ENCODE data around the gene ARRB1. TPM values are rescaled to one million over a fixed set of nuclear protein-coding genes. Genes with fewer than 3 reads are reported as not detected.
"Not testable (repeated sequence)": the region's sequence is repeated elsewhere in the genome, so short reads cannot be mapped to it uniquely, and the experiment has no call there.

Gene ARRB1
- total RNA-seq, 1 experiment from 2014 or later = 3.6 TPM

GRCh38 chr11:75313513-75314272 is 37.8 kb downstream of the ARRB1 start:
- Histone ChIP-seq H3K9me3 (replicated peaks) (no peaks in the 10 kb centered on the region), H3K4me3 (no peak overlapping the region), H3K4me1 (replicated peaks) (no peaks in the 10 kb centered on the region), H3K27me3 (replicated peaks) (no peaks in the 10 kb centered on the region), H3K36me3 (no peaks in the 10 kb centered on the region), H3K27ac (no peak overlapping the region)
- DNase-seq (ENCODE audit: low read depth in 1 of 2, low spot score in 2 of 2) = no peak

- no peak for DNase-seq (ENCODE audit: low read depth in 1 of 2, low spot score in 2 of 2)
- Histone ChIP-seq H3K4me1 (replicated peaks) (no peaks in the 10 kb centered on the region), H3K27me3 (replicated peaks) (no peaks in the 10 kb centered on the region), H3K27ac (no peak overlapping the region), H3K36me3 (no peaks in the 10 kb centered on the region), H3K4me3 (no peak overlapping the region), H3K9me3 (replicated peaks) (no peaks in the 10 kb centered on the region)
Measured at GRCh38 chr11:75312346-75312745, 39.1 kb downstream of the ARRB1 start.

DNA sequence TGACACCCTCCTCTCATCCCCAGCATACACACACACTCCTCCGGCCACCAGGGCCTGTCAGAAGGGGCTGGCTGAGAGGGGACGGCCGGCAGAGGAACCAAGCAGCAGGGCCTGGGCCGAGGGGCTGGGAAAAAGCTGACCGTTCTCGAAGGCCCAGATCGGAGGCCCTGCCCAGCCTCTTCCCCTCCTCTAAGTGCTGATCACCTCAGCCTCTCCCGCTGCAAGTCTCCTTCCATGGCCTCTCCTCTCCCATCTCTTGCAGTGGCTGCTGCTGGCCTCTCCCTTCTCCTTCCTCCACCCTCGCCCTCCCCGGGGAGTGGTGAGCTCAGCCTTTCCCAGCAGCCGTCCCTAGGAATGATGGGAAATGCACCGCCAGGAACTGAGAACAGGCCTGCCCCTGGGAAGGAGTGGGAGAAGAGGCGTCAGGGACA is 39.6 kb downstream of the ARRB1 start:
- Histone ChIP-seq H3K36me3 (no peaks in the 10 kb centered on the region), H3K4me1 (replicated peaks) (no peaks in the 10 kb centered on the region), H3K9me3 (replicated peaks) (no peaks in the 10 kb centered on the region), H3K27ac (no peak overlapping the region), H3K27me3 (replicated peaks) (no peaks in the 10 kb centered on the region), H3K4me3 (no peak overlapping the region)
- DNase-seq (ENCODE audit: low read depth in 1 of 2, low spot score in 2 of 2) = no peak

DNA sequence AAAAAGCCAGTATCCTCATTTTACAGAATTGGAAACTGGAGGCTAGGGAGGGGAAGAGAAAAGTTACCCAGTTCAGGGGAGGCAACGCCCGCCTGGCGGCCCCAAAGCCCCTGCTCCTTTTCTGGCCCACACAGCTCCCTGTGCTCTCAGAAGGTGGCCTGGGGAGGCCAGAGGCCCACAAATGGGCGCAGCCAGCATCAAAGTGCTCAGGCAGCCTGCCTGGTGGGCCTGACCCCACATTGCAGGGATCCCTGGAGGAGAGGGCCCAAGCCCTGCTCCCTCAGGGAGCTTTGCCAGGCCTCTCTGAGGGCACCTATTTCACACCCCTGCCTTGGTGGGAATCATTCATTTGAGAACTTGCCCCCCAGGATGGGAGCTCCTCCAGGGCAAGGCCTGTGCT is 42.5 kb downstream of the ARRB1 start:
- Histone ChIP-seq H3K4me1 (replicated peaks) (no peaks in the 10 kb centered on the region), H3K27me3 (replicated peaks) (no peaks in the 10 kb centered on the region), H3K4me3 (no peak overlapping the region), H3K9me3 (replicated peaks) (no peaks in the 10 kb centered on the region), H3K36me3 (no peaks in the 10 kb centered on the region), H3K27ac (no peak overlapping the region)
- no peak for DNase-seq (ENCODE audit: low read depth in 1 of 2, low spot score in 2 of 2)

DNA sequence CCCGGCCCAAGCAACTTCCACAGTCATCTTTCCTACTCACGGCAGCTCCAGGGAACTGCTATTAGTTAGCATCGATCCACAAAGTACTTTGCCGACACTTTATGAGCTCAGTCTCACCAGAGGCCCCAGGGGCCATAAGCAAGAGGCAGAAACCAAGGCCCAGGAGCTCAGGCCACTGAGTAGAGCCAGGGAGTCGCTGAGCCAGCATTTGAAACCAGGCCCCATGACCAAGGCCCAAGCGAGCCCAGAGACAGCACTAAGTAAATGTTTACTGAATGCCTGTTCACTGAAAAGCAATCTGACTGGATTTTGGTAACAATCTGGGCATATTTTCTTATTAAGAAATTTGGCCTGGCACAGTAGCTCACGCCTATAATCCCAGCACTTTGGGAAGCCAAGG is 43.3 kb downstream of the ARRB1 start:
- no peak overlapping the region for H3K27ac ChIP-seq
- H3K4me1 ChIP-seq (replicated peaks) = no peaks in the 10 kb centered on the region
- no peaks in the 10 kb centered on the region for H3K9me3 ChIP-seq (replicated peaks)
- no peaks in the 10 kb centered on the region for H3K36me3 ChIP-seq
- no peaks in the 10 kb centered on the region for H3K27me3 ChIP-seq (replicated peaks)
- no peak overlapping the region for H3K4me3 ChIP-seq
- no peak for DNase-seq (ENCODE audit: low read depth in 1 of 2, low spot score in 2 of 2)

GRCh38 chr11:75307058-75307457 is 44.4 kb downstream of the ARRB1 start:
- Histone ChIP-seq H3K4me3 (no peak overlapping the region), H3K36me3 (no peaks in the 10 kb centered on the region), H3K4me1 (replicated peaks) (no peaks in the 10 kb centered on the region), H3K27ac (no peak overlapping the region), H3K9me3 (replicated peaks) (no peaks in the 10 kb centered on the region), H3K27me3 (replicated peaks) (no peaks in the 10 kb centered on the region)
- DNase-seq (ENCODE audit: low read depth in 1 of 2, low spot score in 2 of 2) = no peak

GRCh38 chr11:75306529-75306928 is 44.9 kb downstream of the ARRB1 start:
- DNase-seq (ENCODE audit: low read depth in 1 of 2, low spot score in 2 of 2) = no peak
- H3K9me3 ChIP-seq (replicated peaks) = no peaks in the 10 kb centered on the region
- H3K36me3 ChIP-seq = no peaks in the 10 kb centered on the region
- H3K4me1 ChIP-seq (replicated peaks) = no peaks in the 10 kb centered on the region
- no peak overlapping the region for H3K27ac ChIP-seq
- no peaks in the 10 kb centered on the region for H3K27me3 ChIP-seq (replicated peaks)
- no peak overlapping the region for H3K4me3 ChIP-seq

- no peak for DNase-seq (ENCODE audit: low read depth in 1 of 2, low spot score in 2 of 2)
- Histone ChIP-seq H3K9me3 (replicated peaks) (no peaks in the 10 kb centered on the region), H3K27me3 (replicated peaks) (no peaks in the 10 kb centered on the region), H3K27ac (no peak overlapping the region), H3K4me3 (no peak overlapping the region), H3K4me1 (replicated peaks) (no peaks in the 10 kb centered on the region), H3K36me3 (no peaks in the 10 kb centered on the region)
Measured at GRCh38 chr11:75305993-75306392, 45.5 kb downstream of the ARRB1 start.

DNA sequence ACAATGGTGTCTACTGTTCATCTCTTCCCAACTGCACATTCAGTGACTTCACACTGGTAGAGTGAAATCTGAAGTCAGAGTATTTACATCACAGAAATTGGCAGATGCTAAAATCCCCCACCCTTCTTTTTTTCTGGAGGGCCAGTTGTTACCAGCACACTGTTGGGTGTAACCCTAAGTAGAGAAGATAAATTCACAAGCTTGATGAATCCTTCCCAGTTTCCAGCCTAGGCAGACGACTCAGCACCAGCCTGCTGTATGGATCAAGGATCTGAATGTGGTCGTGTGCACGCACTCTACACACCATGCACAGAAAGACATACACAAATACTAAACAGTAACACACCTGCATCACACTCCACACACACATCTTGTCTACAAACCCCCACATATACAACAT is 46.0 kb downstream of the ARRB1 start:
- no peak overlapping the region for H3K27ac ChIP-seq
- H3K36me3 ChIP-seq = no peaks in the 10 kb centered on the region
- no peak overlapping the region for H3K4me3 ChIP-seq
- H3K4me1 ChIP-seq (replicated peaks) = no peaks in the 10 kb centered on the region
- H3K27me3 ChIP-seq (replicated peaks) = no peaks in the 10 kb centered on the region
- no peak for DNase-seq (ENCODE audit: low read depth in 1 of 2, low spot score in 2 of 2)
- H3K9me3 ChIP-seq (replicated peaks) = no peaks in the 10 kb centered on the region

DNA sequence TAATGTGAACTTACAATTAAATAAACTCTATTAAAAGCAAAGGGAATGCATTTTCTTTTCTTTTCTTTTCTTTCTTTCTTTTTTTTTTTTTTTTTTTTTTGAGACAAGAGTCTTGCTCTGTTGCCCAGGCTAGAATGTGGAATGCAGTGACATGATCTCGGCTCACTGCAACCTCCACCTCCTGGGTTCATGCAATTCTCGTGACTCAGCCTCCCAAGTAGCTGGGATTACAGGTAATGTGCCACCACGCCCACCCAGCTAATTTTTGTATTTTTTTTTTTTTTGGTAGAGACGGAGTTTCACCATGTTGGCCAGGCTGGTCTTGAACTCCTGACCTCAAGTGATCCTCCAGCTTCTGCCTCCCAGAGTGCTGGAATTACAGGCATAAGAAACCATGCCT is 46.5 kb downstream of the ARRB1 start:
- H3K27me3 ChIP-seq (replicated peaks); H3K4me3 ChIP-seq; H3K36me3 ChIP-seq; DNase-seq (ENCODE audit: low read depth in 1 of 2, low spot score in 2 of 2); H3K27ac ChIP-seq; H3K9me3 ChIP-seq (replicated peaks); H3K4me1 ChIP-seq (replicated peaks): not testable (repeated sequence)

DNA sequence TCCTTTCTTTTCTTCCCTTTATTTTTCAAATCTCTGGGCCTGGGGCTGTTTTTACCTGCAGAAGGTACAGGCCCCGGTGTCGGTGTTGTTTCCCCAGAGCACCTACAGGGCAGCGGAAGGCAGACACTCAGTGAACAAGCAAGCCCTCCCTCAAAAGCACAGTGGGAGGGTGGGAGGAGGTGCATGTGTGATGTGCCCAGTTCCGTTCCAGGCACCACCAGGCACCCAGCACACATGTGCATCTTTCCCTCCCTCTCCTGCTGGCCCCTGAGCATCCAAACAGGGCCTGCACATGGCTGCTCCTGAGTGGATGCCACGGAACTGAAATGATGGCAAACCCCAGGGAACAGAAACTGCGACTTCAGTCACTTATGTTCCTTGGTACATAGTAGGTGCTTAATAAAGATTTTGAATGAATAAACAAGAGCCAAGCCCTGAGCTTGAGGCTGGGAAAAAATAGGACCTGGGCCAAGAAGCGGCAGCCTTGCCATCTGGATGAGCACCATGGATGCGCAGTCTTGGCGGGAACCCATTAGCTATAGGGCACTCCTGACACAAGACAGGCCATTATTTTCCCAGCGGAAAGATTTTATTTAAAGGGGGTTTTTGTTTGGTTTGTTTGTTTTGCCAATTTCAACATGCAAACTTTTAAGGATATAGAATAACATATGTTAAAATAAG is 47.8 kb downstream of the ARRB1 start:
- Histone ChIP-seq H3K4me3 (no peak overlapping the region), H3K27me3 (replicated peaks) (no peaks in the 10 kb centered on the region), H3K36me3 (no peaks in the 10 kb centered on the region), H3K9me3 (replicated peaks) (no peaks in the 10 kb centered on the region), H3K27ac (no peak overlapping the region), H3K4me1 (replicated peaks) (no peaks in the 10 kb centered on the region)
- no peak for DNase-seq (ENCODE audit: low read depth in 1 of 2, low spot score in 2 of 2)

DNA sequence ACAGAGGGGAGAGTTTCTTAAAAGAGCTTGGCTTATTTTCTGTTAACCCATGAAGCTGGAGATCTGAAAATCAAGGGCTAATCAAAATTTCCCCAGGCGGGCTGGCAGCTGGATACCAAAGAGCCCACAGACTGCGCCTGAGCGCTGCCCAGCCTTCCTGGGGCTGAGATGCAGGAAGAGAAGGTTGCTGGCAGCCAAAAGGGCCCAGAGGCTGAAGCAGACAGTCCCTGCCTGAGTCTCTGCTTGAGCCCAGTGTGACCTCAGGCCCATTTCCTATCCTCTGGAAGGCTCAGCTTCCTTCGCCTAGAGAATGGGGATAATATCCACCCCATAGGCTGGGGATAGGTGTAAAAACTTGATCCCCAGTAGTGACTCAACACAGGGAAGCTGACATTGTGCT is 49.1 kb downstream of the ARRB1 start:
- no peaks in the 10 kb centered on the region for H3K9me3 ChIP-seq (replicated peaks)
- no peaks in the 10 kb centered on the region for H3K27me3 ChIP-seq (replicated peaks)
- H3K27ac ChIP-seq = no peak overlapping the region
- DNase-seq (ENCODE audit: low read depth in 1 of 2, low spot score in 2 of 2) = no peak
- H3K4me3 ChIP-seq = no peak overlapping the region
- no peaks in the 10 kb centered on the region for H3K4me1 ChIP-seq (replicated peaks)
- no peaks in the 10 kb centered on the region for H3K36me3 ChIP-seq

DNA sequence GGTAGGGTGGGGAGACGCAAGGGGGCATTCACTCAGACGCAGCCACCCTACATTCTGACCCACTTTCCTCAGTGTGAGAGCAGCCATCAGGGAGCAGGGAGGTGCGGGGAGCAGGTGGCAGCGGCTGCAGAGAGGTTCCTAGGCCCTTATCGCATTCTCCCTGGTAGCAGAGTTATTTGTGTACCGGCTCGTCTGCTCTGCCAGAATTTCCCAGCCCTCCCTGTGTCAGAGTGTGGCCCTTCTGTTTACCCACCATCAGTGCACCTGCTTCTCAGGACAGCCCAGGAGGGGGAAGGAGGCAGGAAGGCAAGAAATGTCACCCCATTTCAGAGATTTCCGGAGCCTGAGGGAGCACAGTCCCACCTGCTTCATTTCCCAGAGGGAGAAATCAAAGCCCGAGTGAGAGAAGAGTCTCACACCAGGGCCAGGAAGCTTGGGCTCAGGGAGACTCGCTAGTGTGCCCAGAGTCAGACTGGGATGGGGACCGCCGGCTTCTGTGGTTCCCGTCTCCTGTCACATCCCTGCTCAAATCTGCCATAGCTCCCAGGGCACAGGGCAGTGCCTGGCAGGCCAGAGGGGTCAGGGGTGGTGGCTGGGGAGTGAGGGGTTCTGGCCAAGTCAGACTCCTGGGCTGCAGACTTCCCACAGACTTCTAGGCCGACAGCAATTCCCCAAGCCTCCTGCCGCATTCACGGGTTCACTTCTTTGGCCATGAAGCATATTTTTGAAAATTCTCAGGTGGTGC is 49.7 kb downstream of the ARRB1 start:
- no peaks in the 10 kb centered on the region for H3K36me3 ChIP-seq
- no peaks in the 10 kb centered on the region for H3K4me1 ChIP-seq (replicated peaks)
- no peaks in the 10 kb centered on the region for H3K27me3 ChIP-seq (replicated peaks)
- no peak overlapping the region for H3K27ac ChIP-seq
- H3K4me3 ChIP-seq = no peak overlapping the region
- no peaks in the 10 kb centered on the region for H3K9me3 ChIP-seq (replicated peaks)
- DNase-seq (ENCODE audit: low read depth in 1 of 2, low spot score in 2 of 2) = no peak

DNA sequence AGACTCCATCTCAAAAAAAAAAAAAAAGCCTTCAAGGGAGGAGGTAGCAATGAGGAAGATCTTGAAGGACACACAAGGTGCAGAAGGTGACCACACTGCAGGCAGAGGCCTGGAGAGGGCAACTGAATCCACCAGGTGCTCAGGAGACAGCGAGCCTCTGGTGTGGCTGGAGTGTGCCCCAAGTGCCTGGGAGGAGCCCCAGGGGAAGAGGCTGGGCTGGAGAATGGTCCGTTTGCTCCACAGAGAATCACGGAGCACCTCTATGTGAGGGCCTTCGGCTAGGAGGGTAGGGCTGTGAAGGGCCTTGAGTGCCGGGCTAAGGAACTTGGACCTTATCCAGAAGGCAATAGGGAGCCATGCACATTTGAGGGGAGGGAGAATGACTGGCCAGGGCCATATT is 50.3 kb downstream of the ARRB1 start:
- no peaks in the 10 kb centered on the region for H3K36me3 ChIP-seq
- no peaks in the 10 kb centered on the region for H3K4me1 ChIP-seq (replicated peaks)
- H3K4me3 ChIP-seq = no peak overlapping the region
- H3K9me3 ChIP-seq (replicated peaks) = no peaks in the 10 kb centered on the region
- no peak for DNase-seq (ENCODE audit: low read depth in 1 of 2, low spot score in 2 of 2)
- H3K27me3 ChIP-seq (replicated peaks) = no peaks in the 10 kb centered on the region
- H3K27ac ChIP-seq = no peak overlapping the region
